NCI-H69 (cell line): ENCODE data around the gene WWP2.
"Not testable (repeated sequence)": the region's sequence is repeated elsewhere in the genome, so short reads cannot be mapped to it uniquely, and the experiment has no call there.

Experiments used
- DNase-seq: peaks from one replicate; lab custom pipeline; 2025; lab: John Stamatoyannopoulos, UW

Gene WWP2

GRCh38 chr16:69831212-69832123 is 69.3 kb downstream of the WWP2 start:
- DNase-seq, result no peak

DNA sequence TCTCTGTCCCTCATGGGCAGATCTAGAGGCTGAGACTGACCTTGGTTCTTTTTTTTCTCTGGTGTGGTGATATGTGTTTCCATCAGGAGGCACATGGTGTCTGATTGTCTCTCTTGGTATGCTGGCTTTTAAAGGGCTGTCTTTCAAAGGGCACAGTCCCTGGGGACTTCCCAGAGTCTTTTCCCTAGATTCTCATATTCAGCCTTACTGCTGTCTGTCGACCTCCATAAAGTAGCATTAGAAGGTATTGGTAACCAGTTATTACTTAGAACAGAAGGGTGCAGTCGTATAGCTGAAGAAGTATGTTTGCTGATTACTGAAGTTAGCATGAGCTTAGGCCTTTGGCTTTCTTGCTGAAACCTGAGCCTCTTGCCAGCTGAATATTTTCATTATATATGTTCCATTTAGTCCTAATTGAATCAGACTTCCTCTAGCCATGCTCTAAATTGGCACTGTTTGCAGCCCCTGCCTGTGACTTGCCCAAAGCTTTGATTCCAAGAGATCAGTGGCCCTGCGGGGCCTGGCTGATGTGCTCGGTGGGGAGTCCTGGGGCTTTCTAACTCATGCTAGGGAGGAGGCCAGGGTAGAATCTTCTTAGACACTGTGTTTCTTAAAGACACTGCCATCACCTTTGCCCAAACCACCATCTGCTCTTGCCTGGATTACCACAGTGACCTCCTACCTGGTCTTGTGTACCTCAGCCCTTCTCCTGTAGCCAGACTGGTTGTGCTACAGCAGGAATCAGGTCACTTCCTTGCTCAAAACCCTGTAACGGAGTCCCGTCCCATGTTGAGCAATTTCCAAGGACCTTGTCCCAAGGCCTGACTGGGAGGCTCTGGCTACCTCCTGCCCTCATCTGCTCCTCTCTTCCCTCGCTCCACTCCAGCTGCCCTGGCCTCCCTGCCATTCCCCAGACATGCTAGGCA is 71.5 kb downstream of the WWP2 start:
- peak; percentile 84 for DNase-seq

- no peak for DNase-seq
Observed at GRCh38 chr16:69834807-69835466, 72.8 kb downstream of the WWP2 start.

DNA sequence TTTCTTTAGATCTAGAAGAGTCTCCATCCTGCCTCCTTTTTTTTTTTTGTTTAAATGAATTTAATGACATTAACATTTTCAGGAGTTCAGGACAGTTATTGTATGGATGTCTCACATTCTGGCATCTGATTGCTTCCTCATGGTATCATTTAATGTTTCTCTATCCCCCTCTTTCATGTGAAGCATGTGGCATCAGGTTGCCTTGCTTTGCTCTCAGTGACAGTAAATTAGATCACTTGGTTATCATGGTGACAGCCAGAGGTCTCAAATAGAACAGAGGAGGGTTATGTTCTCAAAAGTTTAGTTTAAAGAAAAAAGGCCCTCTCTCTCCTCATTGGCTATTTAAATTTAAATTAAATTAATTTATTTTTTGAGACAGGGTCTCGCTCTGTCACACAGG is 74.1 kb downstream of the WWP2 start:
- no peak for DNase-seq

DNA sequence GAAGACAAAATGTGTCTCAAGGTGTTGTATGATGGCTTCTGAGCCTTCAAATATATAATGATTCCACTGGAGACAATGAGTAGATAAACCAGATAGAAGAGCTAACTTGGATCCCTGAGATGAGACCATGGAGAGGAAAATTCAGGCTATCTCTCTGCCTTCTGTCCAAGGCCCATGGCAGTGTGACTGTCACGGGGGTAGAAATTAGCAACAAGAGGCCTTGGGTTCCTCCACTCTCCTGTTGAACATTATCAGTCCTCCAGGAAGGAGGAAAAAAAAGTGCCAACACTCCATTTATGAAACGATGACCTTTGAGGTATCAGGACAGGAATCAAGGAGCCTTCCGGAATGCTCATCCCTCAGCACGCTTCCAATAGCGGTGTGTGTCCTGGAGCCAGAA is 75.2 kb downstream of the WWP2 start:
- no peak for DNase-seq

- DNase-seq, result no peak
Observed at GRCh38 chr16:69838489-69838888, 76.4 kb downstream of the WWP2 start.

DNA sequence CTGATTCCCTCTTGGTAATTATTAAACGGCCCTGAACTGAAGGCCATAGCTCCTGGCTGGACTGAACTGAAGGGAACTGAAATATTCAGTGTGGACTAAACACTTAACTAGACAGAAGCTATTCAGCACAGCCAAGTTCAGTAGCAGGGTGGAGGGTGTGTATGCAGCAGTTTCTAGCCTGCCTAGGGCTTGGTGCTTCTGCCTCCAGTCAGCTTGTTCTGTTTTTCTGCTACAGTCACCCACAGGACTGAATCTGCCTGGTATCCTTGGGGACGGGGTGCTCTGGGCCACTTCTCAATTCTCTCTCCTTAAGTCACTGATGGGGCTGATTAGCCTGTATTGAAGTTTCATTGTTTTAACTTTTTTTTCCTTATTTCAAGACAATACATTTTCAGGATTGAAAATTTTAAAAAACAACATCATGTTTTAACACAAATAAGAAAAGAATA is 77.1 kb downstream of the WWP2 start:
- DNase-seq, result peak; percentile 29

- peak; percentile 73 for DNase-seq
Observed at GRCh38 chr16:69839798-69840409, 77.8 kb downstream of the WWP2 start.

GRCh38 chr16:69840975-69841374 is 78.8 kb downstream of the WWP2 start:
- peak; percentile 63 for DNase-seq

GRCh38 chr16:69844441-69844840 is 82.3 kb downstream of the WWP2 start:
- no peak for DNase-seq

- no peak for DNase-seq
Observed at GRCh38 chr16:69845181-69845580, 83.0 kb downstream of the WWP2 start.

DNA sequence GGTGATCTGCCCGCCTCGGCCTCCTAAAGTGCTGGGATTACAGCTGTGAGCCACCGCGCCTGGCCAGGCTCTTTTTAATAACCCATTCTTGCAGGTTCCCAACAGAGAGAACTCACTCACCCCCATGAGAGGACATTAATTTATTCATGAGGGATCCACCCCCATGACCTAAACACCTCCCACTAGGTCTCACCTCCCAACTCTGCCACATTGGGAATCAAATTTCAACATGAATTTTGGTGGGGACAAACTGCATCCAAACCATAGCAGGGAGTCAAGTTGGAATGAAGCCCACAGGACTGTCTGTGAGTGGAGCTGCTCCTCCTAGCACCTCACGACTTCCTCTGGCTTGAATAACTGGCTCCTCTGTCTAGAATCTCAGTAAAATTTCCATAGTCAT is 85.5 kb downstream of the WWP2 start:
- peak; percentile 19 for DNase-seq

GRCh38 chr16:69848637-69849545 is 86.8 kb downstream of the WWP2 start:
- DNase-seq, result no peak

- DNase-seq, result no peak
Observed at GRCh38 chr16:69851491-69852240, 89.5 kb downstream of the WWP2 start.

- no peak for DNase-seq
Observed at GRCh38 chr16:69852815-69853214, 90.7 kb downstream of the WWP2 start.

DNA sequence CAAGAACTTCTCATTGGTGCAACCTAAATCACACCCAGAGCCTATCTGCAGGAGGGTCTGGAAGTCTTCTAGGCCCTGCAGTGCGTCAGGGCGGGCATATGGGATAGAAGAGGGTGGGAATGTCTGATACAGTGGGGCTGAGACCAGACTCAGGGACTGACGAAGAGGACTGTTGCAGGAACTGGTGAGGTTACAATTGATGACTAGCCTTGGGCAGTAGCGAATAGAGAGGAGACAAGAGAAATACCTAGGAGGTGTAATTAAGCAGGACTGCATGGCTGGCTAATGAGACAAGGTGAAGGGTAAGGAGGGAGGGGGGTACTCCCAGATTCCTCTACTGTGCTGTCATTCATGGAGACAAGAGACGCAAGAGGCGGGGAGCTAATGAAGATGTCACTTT is 91.3 kb downstream of the WWP2 start:
- DNase-seq, result no peak

DNA sequence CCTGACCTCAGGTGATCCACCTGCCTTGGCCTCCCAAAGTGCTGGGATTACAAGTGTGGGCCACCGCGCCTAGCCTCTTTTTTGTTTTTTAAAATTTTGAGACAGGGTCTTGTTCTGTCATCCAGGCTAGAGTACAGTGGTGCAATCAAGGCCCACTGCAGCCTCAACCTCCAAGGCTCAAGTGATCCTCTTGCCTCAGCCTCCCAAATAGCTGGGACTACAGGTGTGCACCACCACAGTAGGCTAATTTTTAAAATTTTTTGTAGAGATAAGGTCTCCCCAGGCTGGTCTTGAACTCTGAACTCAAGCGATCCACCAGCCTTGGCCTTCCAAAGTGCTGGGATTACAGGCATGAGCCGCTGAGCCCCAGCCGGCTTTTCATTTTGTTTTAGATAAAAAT is 92.6 kb downstream of the WWP2 start:
- not testable (repeated sequence) for DNase-seq

DNA sequence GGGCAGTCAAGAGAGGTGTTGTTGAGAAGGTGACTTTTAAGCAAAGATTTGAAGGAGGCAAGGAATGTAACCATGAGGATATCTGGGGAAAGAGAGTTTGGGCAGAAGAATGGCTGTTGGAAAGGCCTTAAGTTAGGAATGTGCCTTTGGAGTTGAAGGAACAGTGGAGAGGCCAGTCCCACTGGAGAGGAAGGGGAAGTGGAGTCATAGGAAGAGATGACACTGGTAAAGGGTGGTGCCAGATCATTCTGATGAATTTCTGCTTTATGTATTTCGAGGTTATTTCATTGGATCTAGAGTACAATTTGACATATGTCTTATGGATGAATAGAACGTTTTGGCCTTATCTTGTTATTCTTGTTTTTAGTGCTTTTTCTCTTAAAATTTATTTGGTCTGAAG is 93.5 kb downstream of the WWP2 start:
- DNase-seq, result no peak

DNA sequence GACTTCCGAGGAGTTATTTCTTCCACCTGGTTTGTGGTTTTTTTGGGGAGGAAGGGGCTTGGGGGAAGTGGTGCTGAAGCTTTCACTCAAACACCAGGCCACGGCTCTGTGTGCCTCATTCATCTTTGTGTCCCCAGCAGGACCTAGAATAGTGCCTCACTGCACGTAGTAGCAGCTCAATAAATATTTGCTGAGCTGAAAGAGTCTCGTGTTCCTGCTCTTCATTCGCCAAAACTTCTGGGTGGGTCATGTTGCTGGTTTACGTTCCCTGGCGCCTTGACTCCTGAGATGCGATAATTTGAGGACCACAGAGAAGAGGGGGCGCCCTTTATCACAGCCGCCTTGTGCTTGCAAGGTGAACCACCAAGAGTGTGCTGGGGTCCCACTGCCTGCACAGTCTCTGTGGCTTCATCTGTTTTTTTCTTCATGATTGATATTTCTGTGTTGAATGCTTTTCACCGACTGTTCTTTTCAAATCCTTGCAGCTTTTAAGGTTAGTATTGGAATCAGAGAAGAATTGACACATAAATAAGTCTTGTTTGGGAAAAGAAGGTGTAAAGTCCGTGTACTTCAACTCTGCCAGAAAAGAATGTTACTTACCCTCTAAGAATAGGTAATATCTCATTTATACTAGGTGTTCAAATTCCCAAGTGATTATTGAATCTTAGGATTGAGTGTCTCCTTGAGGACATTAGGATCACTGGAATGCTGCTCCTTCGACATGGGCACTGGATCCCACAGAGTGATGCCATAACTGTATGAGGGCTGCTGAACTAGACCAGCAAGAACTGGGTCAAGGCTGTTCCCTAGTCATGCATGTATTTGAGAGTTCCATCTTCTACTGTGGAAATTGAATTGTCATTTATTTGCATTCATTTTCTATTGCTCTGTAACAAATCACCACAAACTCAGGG is 96.3 kb downstream of the WWP2 start:
- no peak for DNase-seq
